GM12878 (cell line): Measurements from ENCODE around the gene HSPA1B. TPM values are rescaled to one million over a fixed set of nuclear protein-coding genes. Genes with fewer than 3 reads are reported as not detected.

Source experiments
- ASH2L ChIP-seq: fragments of 300-600, 200-600 bp; sonication (generic); IDR thresholded peaks from 2 replicates; pipeline ENCODE4 v1.6.1; 2017; ENCODE audit warnings: low read depth, mild to moderate bottlenecking, borderline replicate concordance
- ATF2 ChIP-seq: IDR thresholded peaks from 2 replicates; pipeline ENCODE4 v1.6.1; 2012; ENCODE audit warnings: low read length, inconsistent platforms
- BACH1 ChIP-seq: fragments of 450-650 bp; IDR thresholded peaks from 2 replicates; pipeline ENCODE4 v1.6.1; 2017; ENCODE audit warnings: mild to moderate bottlenecking, borderline replicate concordance
- CHD4 ChIP-seq: fragments of 200-600 bp; sonication (generic); IDR thresholded peaks from 2 replicates; pipeline ENCODE4 v1.6.1; 2016; ENCODE audit warnings: mild to moderate bottlenecking
- CREB1 ChIP-seq: IDR thresholded peaks from 2 replicates; pipeline ENCODE4 v1.6.1; 2012; ENCODE audit warnings: low read depth, mild to moderate bottlenecking, inconsistent platforms
- E2F8 ChIP-seq: fragments of 450-650 bp; IDR thresholded peaks from 2 replicates; pipeline ENCODE4 v1.6.1; 2018; ENCODE audit warnings: mild to moderate bottlenecking, low read depth, moderate library complexity; ENCODE audit not compliant: partially characterized antibody
- FOS ChIP-seq: IDR thresholded peaks from 3 replicates; pipeline ENCODE4 v1.6.1; 2011; ENCODE audit warnings: borderline replicate concordance; ENCODE audit not compliant: insufficient read length; ENCODE audit errors: extremely low read depth
- IKZF1 ChIP-seq: fragments of 450-650 bp; conservative IDR thresholded peaks from 2 replicates; pipeline ENCODE4 v1.6.1; 2017; ENCODE audit warnings: antibody characterized with exemption, mild to moderate bottlenecking
- IRF4 ChIP-seq: IDR thresholded peaks from 2 replicates; pipeline ENCODE4 v1.6.1; 2011; ENCODE audit warnings: low read depth, low read length
- IRF5 ChIP-seq: fragments of 450-650 bp; IDR thresholded peaks from 2 replicates; pipeline ENCODE4 v1.6.1; 2017; ENCODE audit warnings: borderline replicate concordance
- JUND ChIP-seq: IDR thresholded peaks from 2 replicates; pipeline ENCODE4 v1.6.1; 2012; ENCODE audit warnings: low read depth, mild to moderate bottlenecking, low read length, improper control_type of control experiment, moderate library complexity
- MEF2A ChIP-seq: IDR thresholded peaks from 2 replicates; pipeline ENCODE4 v1.6.1; 2011; ENCODE audit warnings: low read depth, mild to moderate bottlenecking, low read length, moderate library complexity; ENCODE audit not compliant: insufficient read depth
- MTA3 ChIP-seq: IDR thresholded peaks from 2 replicates; pipeline ENCODE4 v1.6.1; 2012; ENCODE audit warnings: low read length, inconsistent platforms, borderline replicate concordance
- MXI1 ChIP-seq: fragments of 150-350 bp; IDR thresholded peaks from 2 replicates; pipeline ENCODE4 v1.6.1; 2011; ENCODE audit warnings: low read depth, mild to moderate bottlenecking, inconsistent platforms, low read length, improper control_type of control experiment
- NR2F1 ChIP-seq: fragments of 450-650 bp; conservative IDR thresholded peaks from 2 replicates; pipeline ENCODE4 v1.6.1; 2017; ENCODE audit warnings: mild to moderate bottlenecking
- SIX5 ChIP-seq: IDR thresholded peaks from 2 replicates; pipeline ENCODE4 v1.6.1; 2011; ENCODE audit warnings: mild to moderate bottlenecking, low read depth, low read length, moderate library complexity; ENCODE audit not compliant: severe bottlenecking
- SREBF2 ChIP-seq: IDR thresholded peaks from 2 replicates; pipeline ENCODE4 v1.6.1; 2012; ENCODE audit warnings: mild to moderate bottlenecking, low read length
- TCF12 ChIP-seq: IDR thresholded peaks from 2 replicates; pipeline ENCODE4 v1.6.1; 2011; ENCODE audit warnings: low read depth, mild to moderate bottlenecking, low read length
- ZBTB4 ChIP-seq: fragments of 450-650 bp; formaldehyde crosslinking; IDR thresholded peaks from 2 replicates; pipeline ENCODE4 v1.4.0; 2022; ENCODE audit warnings: mild to moderate bottlenecking, moderate library complexity
- ZNF207 ChIP-seq: fragments of 450-650 bp; IDR thresholded peaks from 2 replicates; pipeline ENCODE4 v1.6.1; 2014; ENCODE audit warnings: antibody characterized with exemption, mild to moderate bottlenecking, borderline replicate concordance
- ZNF217 ChIP-seq: fragments of 450-650 bp; IDR thresholded peaks from 2 replicates; pipeline ENCODE4 v1.6.1; 2017; ENCODE audit warnings: antibody characterized with exemption, mild to moderate bottlenecking
- polyA plus RNA-seq, 11 experiments: library from polyadenylated mRNA; depleted of rRNA in 4 of 11; unstranded in 6 of 11; stranded (reverse) in 5 of 11; fragments of >200 nt; fragmentation: Nextera tagmentation in 4 of 11; fragmentation: Illumina TruSeq in 1 of 11; extraction: Ambion mirVana in 4 of 11; extraction: Trizol in 1 of 11; gene quantifications; 1 replicate in 1 of 11; 2 replicates in 10 of 11; pipeline versions ENCODE4 v1.2.1 to v1.2.3, GENCODE V29; 2011 to 2016; ENCODE audit warnings: inconsistent platforms in 2 of 11, missing spikeins in 2 of 11, low read depth in 1 of 11
- total RNA-seq, 4 experiments: library from RNA; depleted of rRNA in 3 of 4; stranded (reverse); fragments of >200 nt in 3 of 4; fragmentation: Illumina TruSeq in 1 of 4; extraction: Trizol in 1 of 4; gene quantifications; 2 replicates each; pipeline versions ENCODE4 v1.2.1 to v1.2.3, GENCODE V29; 2013 to 2021

The HSPA1B gene
- total and polyA plus RNA-seq, 10 of the 15 experiments (the other 5 are each of a cell fraction or from before 2014, with no cell fraction given) = 0.11 to 40.5 (median 12.8) TPM

GRCh38 chr6:31834367-31835250 lies 7.1 kb downstream of the HSPA1B start (continued):
- TF ChIP-seq IRF5 = peak; percentile 95
- 0 out of 2 replicates have a peak, but pooled peaks have one; percentile 40 for TF ChIP-seq IRF4
- peak; percentile 45; the same call in 1 of the 2 replicates for TF ChIP-seq ZNF207
- TF ChIP-seq ASH2L = peak; percentile 33; the same call in 1 of the 2 replicates
- TF ChIP-seq ZNF217 = no peak
- TF ChIP-seq MXI1 = no peak; the same call in 1 of the 2 replicates
- peak; percentile 71 for TF ChIP-seq BACH1
- TF ChIP-seq CHD4 = no peak
- TF ChIP-seq ZBTB4 (CRISPR knock-in tag) = no peak
- TF ChIP-seq JUND = no peak
- no peak for TF ChIP-seq SREBF2
- TF ChIP-seq MTA3 = no peak
- peak; percentile 11 for TF ChIP-seq SIX5
- peak; percentile 74 for TF ChIP-seq E2F8
- TF ChIP-seq NR2F1 = peak; percentile 69
- TF ChIP-seq CREB1 = peak; percentile 18
- TF ChIP-seq IKZF1 = peak; percentile 84
- no peak for TF ChIP-seq FOS
- TF ChIP-seq ATF2 = peak; percentile 20; the same call in 1 of the 2 replicates
- peak; percentile 67; the same call in 1 of the 2 replicates for TF ChIP-seq MEF2A
- TF ChIP-seq TCF12 = peak; percentile 65; the same call in 1 of the 2 replicates
